Midbrain (tissue), 1 donor: ENCODE data around the gene FAM136A.
A peak's percentile ranks its signal among the peaks of the same experiment; 100 is the strongest.
"Not testable (repeated sequence)": the region's sequence is repeated elsewhere in the genome, so short reads cannot be mapped to it uniquely, and the experiment has no call there.

Source experiments
- DNase-seq: peaks from one replicate; lab custom pipeline; 2025; lab: John Stamatoyannopoulos, UW

Gene FAM136A

DNA sequence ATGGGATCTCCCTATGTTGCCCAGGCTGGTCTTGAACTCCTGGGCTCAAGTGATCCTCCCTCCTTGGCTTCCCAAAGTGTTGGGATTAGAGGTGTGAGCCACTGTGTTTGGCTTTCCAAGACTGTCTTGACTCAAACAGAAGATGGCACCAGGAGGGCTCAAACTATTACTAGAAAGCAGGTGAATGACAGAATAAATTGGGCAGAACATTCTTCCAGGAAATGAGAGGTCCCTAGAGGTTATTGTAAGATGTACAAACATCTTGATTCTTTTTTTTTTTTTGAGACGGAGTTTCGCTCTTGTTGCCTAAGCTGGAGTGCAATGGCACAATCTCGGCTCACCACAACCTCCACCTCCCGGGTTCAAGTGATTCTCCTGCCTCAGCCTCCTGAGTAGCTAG lies 4.0 kb downstream of the FAM136A start:
- not testable (repeated sequence) for DNase-seq

DNA sequence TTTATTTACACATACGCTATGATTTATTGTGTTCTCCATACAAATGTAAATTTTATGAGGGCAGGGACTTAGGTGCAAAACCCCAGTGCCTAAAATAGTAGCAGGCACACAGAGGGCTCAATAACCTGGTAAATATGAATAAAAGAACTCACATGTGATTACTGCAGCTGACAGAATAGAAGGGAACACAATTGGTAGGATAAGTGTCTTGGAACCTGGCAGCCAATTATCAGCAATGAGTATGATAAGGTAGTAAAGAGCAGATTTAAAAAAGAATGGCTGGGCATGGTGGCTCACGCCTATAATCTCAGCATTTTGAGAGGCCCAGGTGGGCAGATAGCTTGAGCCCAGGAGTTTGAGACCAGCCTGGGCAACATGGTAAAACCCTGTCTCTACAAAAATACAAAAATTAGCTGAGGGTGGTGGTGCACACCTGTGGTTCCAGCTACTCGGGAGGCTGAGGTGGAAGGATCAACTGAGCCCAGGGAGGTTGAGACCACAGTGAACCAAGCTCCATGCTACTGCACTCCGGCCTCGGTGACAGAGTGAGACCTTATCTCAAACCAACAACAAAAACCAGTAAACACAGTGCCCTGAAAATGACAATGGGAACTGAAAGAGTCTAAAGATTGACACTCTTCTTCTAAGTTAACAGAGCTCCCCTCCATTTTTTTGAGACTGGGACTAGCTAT lies 18.2 kb downstream of the FAM136A start:
- DNase-seq, result no peak

- DNase-seq, result no peak
Measured at GRCh38 chr2:70282439-70282838, 19.4 kb downstream of the FAM136A start.

DNA sequence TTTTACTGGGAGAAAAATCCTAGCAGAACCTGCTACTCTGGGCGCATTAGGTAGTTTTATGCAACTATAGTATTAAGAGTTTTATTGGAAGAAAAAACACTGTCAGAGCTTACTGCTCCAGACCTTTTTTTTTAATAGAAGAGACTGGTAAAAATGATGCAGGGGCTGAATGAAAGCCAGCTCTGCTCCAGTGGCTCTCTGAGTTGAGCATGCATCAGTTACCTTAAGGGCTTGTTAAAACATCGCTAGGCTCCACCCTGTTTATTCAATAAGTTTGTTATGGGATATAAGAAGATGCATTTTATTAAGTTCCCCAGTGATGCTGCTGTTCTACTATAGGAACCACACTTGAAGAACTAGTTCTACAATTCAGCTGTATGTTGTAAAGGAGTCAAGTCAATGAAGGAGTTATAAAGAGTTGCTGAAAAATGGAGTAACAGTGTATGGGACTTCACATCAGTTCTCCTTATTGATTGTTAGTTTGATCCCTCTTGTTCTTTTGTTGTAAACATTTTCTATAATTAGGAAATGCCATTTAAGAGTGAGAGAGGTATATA lies 21.5 kb downstream of the FAM136A start:
- DNase-seq, result no peak

GRCh38 chr2:70270323-70270722 lies 31.5 kb downstream of the FAM136A start:
- no peak for DNase-seq

- DNase-seq, result not testable (repeated sequence)
Measured at GRCh38 chr2:70269422-70270302, 32.2 kb downstream of the FAM136A start.

- not testable (repeated sequence) for DNase-seq
Measured at GRCh38 chr2:70266925-70267324, 34.9 kb downstream of the FAM136A start.

- DNase-seq, result no peak
Measured at GRCh38 chr2:70261501-70261900, 40.4 kb downstream of the FAM136A start.

- DNase-seq, result no peak
Measured at GRCh38 chr2:70258532-70258875, 43.4 kb downstream of the FAM136A start.

DNA sequence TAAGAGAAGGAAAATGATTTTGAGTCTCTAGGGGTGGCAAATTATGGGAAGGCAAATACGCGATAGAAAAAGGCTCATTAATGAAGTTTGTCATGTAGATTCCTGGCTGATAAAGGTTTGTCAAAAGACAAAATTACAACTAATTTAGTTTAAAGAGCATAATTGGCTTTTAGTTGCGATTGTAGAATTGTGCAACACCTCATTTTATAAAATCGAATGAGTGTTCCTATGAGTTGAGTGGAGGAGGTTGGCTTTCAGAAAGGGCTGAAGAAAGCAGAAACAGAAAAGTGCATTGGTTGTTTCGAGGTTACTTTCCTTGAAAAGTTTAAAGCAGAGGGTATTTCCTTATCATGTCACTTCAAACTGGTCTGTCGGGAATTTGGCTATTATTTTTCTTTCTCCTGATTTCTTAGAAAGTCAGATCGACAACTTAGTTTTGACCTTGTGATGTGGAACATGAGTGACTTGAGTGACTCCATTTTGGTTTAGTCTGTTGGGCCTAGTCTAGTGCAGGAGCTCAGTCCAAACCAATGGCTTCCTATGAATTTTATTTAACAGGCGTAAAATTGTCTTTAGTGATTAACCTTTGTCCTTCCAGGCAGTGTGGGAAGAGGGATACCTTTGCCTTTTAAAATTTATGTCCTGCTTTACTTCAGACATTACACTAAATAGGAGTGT lies 46.1 kb downstream of the FAM136A start:
- no peak for DNase-seq

DNA sequence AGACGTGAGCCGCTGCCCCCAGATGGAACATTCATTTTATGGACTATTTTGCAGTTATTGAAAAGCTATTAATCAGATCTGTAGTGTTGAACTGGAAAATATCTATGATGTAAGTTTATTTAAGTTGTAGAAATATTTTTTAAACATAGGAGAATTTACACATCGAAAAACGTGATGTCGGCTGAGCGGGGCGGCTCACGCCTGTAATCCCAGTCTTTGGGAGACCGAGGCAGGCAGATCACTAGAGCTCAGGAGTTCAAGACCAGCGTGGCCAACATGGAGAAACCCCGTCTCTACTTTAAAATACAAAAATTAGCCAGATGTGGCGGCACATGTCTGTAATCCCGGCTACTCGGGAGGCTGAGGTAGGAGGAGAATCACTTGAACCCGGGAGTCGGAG lies 51.4 kb downstream of the FAM136A start:
- no peak for DNase-seq

GRCh38 chr2:70248181-70248847 lies 53.6 kb downstream of the FAM136A start, which contains the start of gene TIA1:
TSS of gene TIA1 (minus strand) at chr2:70248628. CDS start at chr2:70248430, 198 bp downstream.
- peak; percentile 95 for DNase-seq

- DNase-seq, result peak; percentile 38
Measured at GRCh38 chr2:70247364-70248180, 54.3 kb downstream of the FAM136A start.
